Activated CD8-positive, alpha-beta memory T cell treated with anti-CD3 and anti-CD28 coated beads, Interleukin-2, amount 50 U/mL, for 24 hours (primary cell): ENCODE data around the gene MOK.
"Not testable (repeated sequence)": the region's sequence is repeated elsewhere in the genome, so short reads cannot be mapped to it uniquely, and the experiment has no call there.

Experiments
- DNase-seq: peaks from one replicate; pipeline ENCODE4 v3.0.0-alpha.2; 2020; ENCODE audit errors: extremely low read depth

MOK gene, protein sequence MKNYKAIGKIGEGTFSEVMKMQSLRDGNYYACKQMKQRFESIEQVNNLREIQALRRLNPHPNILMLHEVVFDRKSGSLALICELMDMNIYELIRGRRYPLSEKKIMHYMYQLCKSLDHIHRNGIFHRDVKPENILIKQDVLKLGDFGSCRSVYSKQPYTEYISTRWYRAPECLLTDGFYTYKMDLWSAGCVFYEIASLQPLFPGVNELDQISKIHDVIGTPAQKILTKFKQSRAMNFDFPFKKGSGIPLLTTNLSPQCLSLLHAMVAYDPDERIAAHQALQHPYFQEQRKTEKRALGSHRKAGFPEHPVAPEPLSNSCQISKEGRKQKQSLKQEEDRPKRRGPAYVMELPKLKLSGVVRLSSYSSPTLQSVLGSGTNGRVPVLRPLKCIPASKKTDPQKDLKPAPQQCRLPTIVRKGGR

GRCh38 chr14:102304611-102305506 is at the start of gene MOK:
Gene MOK, minus strand, starts transcription at chr14:102305164. Its CDS starts 196 bp downstream, at chr14:102304968.
- peak; percentile 93 for DNase-seq

GRCh38 chr14:102353126-102353619 is 48.2 kb upstream of the MOK start:
- no peak for DNase-seq

DNA sequence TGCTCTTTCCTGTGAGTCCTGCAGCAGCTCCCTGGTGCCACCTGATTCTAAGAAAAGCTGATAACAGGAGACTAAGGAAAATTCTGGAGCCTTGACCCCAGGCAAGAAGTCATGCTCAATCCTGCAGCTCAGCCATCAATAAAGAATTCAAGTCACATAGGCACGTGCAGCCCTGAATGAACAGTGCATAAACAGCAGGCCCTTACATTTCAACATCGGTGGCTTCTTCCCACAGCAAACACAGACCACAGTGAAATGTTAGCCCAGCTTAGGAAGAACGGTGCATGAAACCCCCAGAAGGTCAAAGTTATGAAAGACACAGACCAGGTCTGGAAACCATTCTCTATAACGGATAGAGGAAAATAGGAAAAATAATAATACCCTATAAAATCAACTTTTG is 47.2 kb upstream of the MOK start:
- DNase-seq, result no peak

GRCh38 chr14:102351593-102351992 is 46.6 kb upstream of the MOK start:
- not testable (repeated sequence) for DNase-seq

DNA sequence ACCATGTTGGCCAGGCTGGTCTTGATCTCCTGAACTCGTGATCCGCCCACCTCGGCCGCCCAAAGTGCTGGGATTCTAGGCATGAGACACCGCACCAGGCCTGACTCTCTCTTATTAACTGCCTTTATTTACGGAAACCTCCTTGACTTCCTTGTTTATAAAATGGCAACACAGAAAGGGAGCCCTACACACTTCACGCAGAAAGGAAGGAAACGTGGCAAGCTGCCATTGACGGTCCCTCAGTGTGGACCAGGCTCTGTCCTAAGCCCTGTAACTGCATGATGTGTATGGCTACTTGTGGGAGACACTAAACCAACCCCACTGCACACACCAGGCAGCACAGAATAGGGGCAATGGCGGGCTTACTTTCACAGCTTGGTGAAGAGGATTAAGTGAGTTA is 46.1 kb upstream of the MOK start:
- DNase-seq, result no peak

GRCh38 chr14:102348376-102348775 is 43.4 kb upstream of the MOK start:
- DNase-seq, result no peak

DNA sequence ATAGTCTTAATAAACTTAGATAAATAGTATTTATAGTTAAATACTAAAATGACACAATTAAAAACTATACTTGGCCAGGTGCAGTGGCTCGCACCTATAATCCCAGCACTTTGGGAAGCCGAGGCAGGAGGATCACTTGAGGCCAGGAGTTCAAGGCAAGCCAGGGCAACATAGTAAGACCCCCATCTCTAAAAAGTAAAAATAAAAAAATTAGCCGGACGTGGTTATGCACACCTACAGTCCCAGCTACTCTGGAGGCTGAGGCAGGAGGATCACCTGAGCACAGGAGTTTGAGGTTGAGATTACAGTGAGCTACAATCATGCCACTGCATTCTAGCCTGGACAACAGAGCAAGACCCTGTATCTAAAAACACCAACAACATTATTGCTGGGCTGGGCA is 41.7 kb upstream of the MOK start:
- DNase-seq, result no peak

- DNase-seq, result no peak
These were observed 40.3 kb upstream of the MOK start for GRCh38 chr14:102345232-102345631.

DNA sequence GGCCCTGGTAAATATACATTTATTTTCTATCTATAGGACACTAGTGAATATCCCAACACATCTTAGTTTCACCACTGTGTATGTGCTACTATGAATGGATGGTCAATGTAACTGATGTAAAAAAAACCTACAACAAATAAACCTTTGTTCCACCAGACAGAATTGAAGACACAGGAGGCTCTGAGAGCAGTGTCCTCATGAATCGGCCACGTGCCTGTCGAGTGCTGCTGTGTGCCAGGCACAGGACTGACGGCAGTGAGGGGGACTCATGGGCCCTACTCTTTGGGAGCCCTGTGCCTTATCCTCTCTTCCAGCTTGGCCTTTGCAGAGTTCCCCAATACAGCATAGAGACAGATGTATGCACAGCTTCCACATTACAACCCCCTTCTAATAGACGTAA is 39.5 kb upstream of the MOK start:
- no peak for DNase-seq

DNA sequence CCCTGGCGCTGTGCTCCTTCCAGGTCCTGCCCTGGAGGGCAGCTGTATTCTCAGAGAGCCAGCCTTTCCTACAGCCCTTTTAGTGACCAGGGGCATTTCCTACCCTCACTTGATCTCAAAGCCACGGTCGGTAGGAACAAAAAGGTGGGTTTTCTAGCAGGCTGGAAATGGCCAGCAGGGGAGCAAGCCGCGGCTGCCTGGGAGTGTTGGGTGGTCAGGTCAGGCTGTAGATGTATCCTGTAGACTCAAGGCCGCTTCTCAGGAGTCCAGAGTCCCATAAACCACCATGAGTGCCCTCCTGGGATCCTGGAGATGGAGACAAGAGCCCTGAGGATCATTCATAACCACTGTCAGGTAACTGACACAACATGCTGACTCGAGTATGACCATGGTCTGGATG is 39.1 kb upstream of the MOK start:
- no peak for DNase-seq

- no peak for DNase-seq
These were observed 37.3 kb upstream of the MOK start for GRCh38 chr14:102342238-102342637.

- no peak for DNase-seq
These were observed 36.6 kb upstream of the MOK start for GRCh38 chr14:102341566-102341965.

- no peak for DNase-seq
These were observed 33.8 kb upstream of the MOK start for GRCh38 chr14:102338724-102339123.

DNA sequence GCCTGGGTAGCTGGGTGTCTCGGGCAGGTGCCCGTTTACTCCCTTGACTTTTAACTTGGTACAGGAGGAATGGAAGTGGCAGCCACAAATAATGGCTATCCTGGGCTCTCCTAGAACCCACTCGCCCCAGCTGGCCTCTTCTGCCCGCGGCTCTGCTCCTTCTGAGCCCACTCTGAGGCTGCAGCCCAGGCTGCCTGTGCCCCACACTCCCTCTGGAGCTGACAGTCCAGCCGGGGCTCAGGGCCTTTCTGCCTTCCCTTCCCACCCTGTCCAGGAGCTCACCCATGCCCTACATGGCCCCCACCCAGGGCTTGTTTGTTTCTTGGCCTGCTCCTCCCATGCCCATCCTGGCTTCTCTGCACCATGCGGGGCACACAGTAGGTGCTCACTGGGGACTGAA is 30.2 kb upstream of the MOK start:
- no peak for DNase-seq

DNA sequence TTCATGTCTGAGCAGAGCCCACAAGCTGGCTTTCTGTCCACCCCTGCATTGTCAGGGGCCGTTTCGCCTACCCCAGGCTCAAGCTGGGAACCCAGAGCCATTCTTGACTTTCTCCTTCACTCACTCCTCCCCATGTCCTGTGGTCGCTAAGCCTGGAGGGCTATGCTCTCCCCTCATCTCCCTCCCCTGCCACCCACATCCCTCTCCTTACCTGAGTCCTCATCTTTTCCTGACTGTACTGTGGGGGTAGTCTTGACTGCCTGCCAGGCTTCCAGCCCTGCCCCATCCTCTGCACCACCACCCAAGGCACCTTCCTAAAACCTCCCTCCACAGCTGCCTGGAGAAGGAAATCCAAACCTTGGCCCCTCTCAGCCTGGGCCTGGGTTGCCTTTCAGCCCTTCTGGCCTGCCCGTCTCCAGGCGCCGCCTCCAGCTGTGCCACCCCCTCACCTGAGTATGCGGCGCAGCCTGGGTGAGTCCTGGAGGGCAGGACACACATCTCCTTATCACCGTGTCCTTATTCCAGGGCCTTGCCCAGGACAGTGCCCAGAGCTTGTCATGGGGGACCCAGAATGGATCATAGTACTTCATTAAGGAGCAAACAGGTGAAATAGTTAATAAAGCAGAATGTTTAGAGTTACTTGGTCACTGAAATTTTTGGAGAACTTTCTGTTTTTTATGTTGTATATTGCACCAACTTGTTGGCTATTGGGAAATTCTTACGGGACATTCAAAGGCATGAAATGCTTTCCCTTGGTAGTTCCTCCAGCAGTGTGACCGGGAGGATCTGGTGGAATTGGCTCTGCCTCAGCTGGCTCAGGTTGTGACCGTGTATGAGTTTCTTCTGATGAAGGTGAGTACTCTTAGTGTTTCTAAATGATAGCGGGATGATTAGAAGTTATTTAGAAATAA is 29.1 kb upstream of the MOK start:
- DNase-seq, result no peak

GRCh38 chr14:102333390-102333789 is 28.4 kb upstream of the MOK start:
- DNase-seq, result no peak

- DNase-seq, result no peak
These were observed 25.8 kb upstream of the MOK start for GRCh38 chr14:102330806-102331205.

- not testable (repeated sequence) for DNase-seq
These were observed 24.4 kb upstream of the MOK start for GRCh38 chr14:102329381-102329780.

- DNase-seq, result no peak
These were observed 21.6 kb upstream of the MOK start for GRCh38 chr14:102326583-102326982.

DNA sequence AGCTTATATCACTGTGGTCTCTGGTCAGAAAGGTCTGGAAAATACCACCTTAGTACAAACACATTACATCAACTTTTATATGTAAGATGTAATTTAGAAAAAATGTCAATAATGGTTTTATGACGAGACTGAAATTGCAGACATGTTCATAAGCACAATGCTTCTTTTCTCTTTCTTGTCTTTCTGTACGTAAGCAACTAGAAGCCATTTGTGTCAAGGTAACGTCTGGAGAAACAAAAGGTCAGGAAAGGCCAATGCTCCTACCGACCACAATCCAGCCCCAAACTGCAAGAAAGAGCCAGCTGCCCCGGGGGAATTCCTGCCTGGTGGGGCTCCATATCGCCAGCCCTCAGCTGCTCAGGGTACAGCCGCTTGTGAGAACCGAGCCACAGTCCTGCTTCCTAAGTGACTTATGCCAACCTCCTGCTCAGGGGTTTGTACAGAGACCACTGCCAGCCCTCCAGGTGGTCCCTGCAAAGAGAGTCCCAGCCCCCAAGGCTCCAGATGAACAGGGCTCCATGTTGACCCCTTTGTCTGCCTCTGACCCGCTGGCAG is 20.9 kb upstream of the MOK start:
- no peak for DNase-seq

DNA sequence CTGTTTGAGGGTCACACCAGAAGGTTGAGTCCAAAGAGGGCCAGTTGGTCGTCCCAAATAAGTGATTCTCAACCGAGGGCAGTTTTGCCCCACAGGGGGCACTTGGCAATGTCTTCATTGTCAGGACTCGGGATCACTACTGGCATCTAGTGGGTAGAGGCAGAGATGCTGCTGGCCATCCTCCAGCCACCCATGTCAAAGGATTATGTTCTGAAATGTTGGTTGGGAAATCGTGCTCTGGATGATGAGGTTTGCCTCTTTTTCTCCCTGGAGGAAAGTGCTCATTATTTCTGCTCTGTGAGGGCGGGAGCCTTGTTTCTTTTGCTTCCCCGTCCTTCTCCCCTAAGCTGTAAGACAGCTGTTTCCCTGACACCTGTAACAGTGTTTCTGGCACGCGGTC is 18.1 kb upstream of the MOK start:
- no peak for DNase-seq
